Measurements from ENCODE around the gene TOGARAM1. TPM values are rescaled to one million over a fixed set of nuclear protein-coding genes. Genes with fewer than 3 reads are reported as not detected.

Gene TOGARAM1
- total and polyA plus RNA-seq, 9 of the 15 experiments (the other 6 are each of a cell fraction or from before 2014, with no cell fraction given) = 1.3 to 6.4 (median 3.7) TPM

DNA sequence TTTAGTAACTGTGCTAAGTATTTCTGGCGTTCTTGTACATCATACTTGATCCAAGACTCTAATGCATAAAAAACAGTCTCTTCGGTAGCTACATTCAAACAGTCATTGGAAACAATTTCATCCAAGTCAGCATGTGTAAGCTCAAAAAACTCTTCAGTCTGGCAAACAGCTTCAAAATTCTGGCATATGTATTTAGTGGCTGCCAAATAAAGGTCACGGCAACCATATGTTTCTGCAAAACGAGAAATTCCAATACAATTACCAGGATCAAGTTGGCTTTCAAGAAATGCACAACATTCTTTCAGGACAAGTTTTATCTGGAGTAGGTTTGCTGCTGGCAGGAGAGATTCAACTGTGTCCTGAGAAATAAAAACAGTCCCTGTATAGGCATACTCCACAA lies 16.7 kb upstream of the TOGARAM1 start:
- no peak overlapping the region for H3K9ac ChIP-seq (ENCODE audit: insufficient read depth in 1 of 2, low read depth in 2 of 2, low read length in 2 of 2)
- POLR2A ChIA-PET = no interaction called here
- no peak overlapping the region for H3K4me2 ChIP-seq (ENCODE audit: insufficient read depth, low read length)
- peaks cover 15% of the 10 kb centered on the region; the same call in 2 of the 3 replicates for H3K36me3 ChIP-seq (ENCODE audit: control insufficient read depth, insufficient read depth, low read length)
- H3K4me3 ChIP-seq = no peak overlapping the region
- in situ Hi-C loops (cut with MboI) (no loop called here), intact Hi-C loops (cut with micrococcal nuclease) (no loop called here)
- H3K27me3 ChIP-seq (ENCODE audit: control insufficient read depth in 2 of 2, insufficient read depth in 2 of 2, low read length in 2 of 2) = no peaks in the 10 kb centered on the region
- no peaks in the 10 kb centered on the region for H3K9me3 ChIP-seq (replicated peaks; ENCODE audit: control insufficient read depth, insufficient read depth, low read depth, low read length)
- no peaks in the 10 kb centered on the region for H3K4me1 ChIP-seq (replicated peaks in 1 of 2; ENCODE audit: control insufficient read depth in 2 of 2, insufficient read depth in 2 of 2, low read length in 2 of 2)
- CTCF ChIA-PET (ENCODE audit: low intra/inter-chr PET ratio) = no interaction called here
- no peaks in the 10 kb centered on the region for H4K20me1 ChIP-seq (replicated peaks; ENCODE audit: control insufficient read depth, insufficient read depth, low read length)
- DNase-seq (ENCODE audit: extremely low read depth in 1 of 4, low spot score in 3 of 4) (no peak), FAIRE-seq (no peak), ATAC-seq (no peak)
- no peak overlapping the region for H3K27ac ChIP-seq (ENCODE audit: extremely low read depth, low read depth, low read length)
- no peak overlapping the region for H2AFZ ChIP-seq (ENCODE audit: low read depth, low read length)
- 81% methylated on average over 4 of the region's 4 CpGs for WGBS (ENCODE audit: insufficient coverage, low coverage, missing lambda C conversion rate)
- no TSS peak for BruUV-seq (replicated peaks)
- no peaks in the 10 kb centered on the region for H3K9me1 ChIP-seq (ENCODE audit: control insufficient read depth, insufficient read depth, low read length)
- H3K79me2 ChIP-seq (ENCODE audit: control insufficient read depth, insufficient read depth, low read length) = no peaks in the 10 kb centered on the region; the same call in 2 of the 3 replicates
- no peak for TF ChIP-seq FOXM1 (IDR thresholded peaks at IDR 0.05; ENCODE audit: low read depth)
- no peak for TF ChIP-seq FOXM1 (CRISPR knock-in tag; IDR thresholded peaks at IDR 0.05; ENCODE audit: low read depth)
- TF ChIP-seq ZNF347 (CRISPR knock-in tag; IDR thresholded peaks at IDR 0.05; ENCODE audit: low read depth) = no peak
- no peak for TF ChIP-seq ZNF41 (CRISPR knock-in tag; conservative IDR thresholded peaks at IDR 0.05)
- TF ChIP-seq, protein P1, sequence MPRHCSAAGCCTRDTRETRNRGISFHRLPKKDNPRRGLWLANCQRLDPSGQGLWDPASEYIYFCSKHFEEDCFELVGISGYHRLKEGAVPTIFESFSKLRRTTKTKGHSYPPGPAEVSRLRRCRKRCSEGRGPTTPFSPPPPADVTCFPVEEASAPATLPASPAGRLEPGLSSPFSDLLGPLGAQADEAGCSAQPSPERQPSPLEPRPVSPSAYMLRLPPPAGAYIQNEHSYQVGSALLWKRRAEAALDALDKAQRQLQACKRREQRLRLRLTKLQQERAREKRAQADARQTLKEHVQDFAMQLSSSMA (CRISPR knock-in tag; IDR thresholded peaks at IDR 0.05) = no peak
- no peak for TF ChIP-seq MECOM (CRISPR knock-in tag; IDR thresholded peaks at IDR 0.05)
- no peak for TF ChIP-seq PHF20 (IDR thresholded peaks at IDR 0.05; ENCODE audit: partially characterized antibody)
- TF ChIP-seq, protein P2, sequence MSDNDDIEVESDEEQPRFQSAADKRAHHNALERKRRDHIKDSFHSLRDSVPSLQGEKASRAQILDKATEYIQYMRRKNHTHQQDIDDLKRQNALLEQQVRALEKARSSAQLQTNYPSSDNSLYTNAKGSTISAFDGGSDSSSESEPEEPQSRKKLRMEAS (CRISPR knock-in tag; IDR thresholded peaks at IDR 0.05) = no peak
- TF ChIP-seq, protein P3, sequence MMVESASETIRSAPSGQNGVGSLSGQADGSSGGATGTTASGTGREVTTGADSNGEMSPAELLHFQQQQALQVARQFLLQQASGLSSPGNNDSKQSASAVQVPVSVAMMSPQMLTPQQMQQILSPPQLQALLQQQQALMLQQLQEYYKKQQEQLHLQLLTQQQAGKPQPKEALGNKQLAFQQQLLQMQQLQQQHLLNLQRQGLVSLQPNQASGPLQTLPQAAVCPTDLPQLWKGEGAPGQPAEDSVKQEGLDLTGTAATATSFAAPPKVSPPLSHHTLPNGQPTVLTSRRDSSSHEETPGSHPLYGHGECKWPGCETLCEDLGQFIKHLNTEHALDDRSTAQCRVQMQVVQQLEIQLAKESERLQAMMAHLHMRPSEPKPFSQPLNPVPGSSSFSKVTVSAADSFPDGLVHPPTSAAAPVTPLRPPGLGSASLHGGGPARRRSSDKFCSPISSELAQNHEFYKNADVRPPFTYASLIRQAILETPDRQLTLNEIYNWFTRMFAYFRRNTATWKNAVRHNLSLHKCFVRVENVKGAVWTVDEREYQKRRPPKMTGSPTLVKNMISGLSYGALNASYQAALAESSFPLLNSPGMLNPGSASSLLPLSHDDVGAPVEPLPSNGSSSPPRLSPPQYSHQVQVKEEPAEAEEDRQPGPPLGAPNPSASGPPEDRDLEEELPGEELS (CRISPR knock-in tag; IDR thresholded peaks at IDR 0.05; ENCODE audit: borderline replicate concordance) = no peak
- no peak for TF ChIP-seq SMC3 (conservative IDR thresholded peaks at IDR 0.05; ENCODE audit: insufficient read depth, low read depth, low read length)
- TF ChIP-seq ESRRB (CRISPR knock-in tag; IDR thresholded peaks at IDR 0.05; ENCODE audit: borderline replicate concordance) = no peak
- TF ChIP-seq TCF3 (CRISPR knock-in tag; IDR thresholded peaks at IDR 0.05) = no peak
- TF ChIP-seq NR1H2 (CRISPR knock-in tag; IDR thresholded peaks at IDR 0.05) = no peak
- TF ChIP-seq NFE2 (IDR thresholded peaks at IDR 0.05; ENCODE audit: low read depth) = no peak
- no peak for TF ChIP-seq GABPA (tag; conservative IDR thresholded peaks at IDR 0.05; ENCODE audit: low read depth)
- no peak for TF ChIP-seq SAFB2 (IDR thresholded peaks at IDR 0.05; ENCODE audit: borderline replicate concordance, low read depth, low read length, severe bottlenecking)
- no peak for TF ChIP-seq SRSF7 (optimal IDR thresholded peaks at IDR 0.05; ENCODE audit: low read depth, low read length)
